B cell (primary cell): Measurements from ENCODE around the gene TMEM130. TPM values are rescaled to one million over a fixed set of nuclear protein-coding genes. Genes with fewer than 3 reads are reported as not detected.

Experiments
- ATAC-seq: fragments of 200-7000 bp; cut with Tn5 transposase; one replicate; pipeline ENCODE4 v1.10.0; 2021; ENCODE audit warnings: low read depth, mild to moderate bottlenecking, moderate number of reproducible peaks, moderate library complexity
- CTCF ChIA-PET: fragments of 350-600 bp; sonication (Branson Sonifier 250); formaldehyde crosslinking; loops from one replicate; lab custom pipeline; 2021; ENCODE audit warnings: antibody characterized with exemption, inconsistent platforms; lab: Charles Lee
- POLR2A ChIA-PET: fragments of 350-600 bp; sonication (Branson Sonifier 250); formaldehyde crosslinking; loops from one replicate; lab custom pipeline; 2021; ENCODE audit warnings: antibody characterized with exemption; lab: Charles Lee
- DNase-seq: peaks from one replicate; pipeline ENCODE4 v3.0.0; 2013
- H2AFZ ChIP-seq: 2 replicates; pipeline ENCODE4 v1.6.1; 2012; ENCODE audit warnings: mild to moderate bottlenecking, low read depth, low read length; ENCODE audit not compliant: insufficient read depth, poor library complexity, severe bottlenecking
- H3K27ac ChIP-seq, 2 donors: 1 replicate in 1 of 2; 2 replicates in 1 of 2; pipeline ENCODE4 v1.5.1; 2012 to 2013; ENCODE audit warnings: low read length in 2 of 2, mild to moderate bottlenecking in 2 of 2, moderate library complexity in 1 of 2
- H3K27me3 ChIP-seq, 4 experiments: fragments of 200-600 bp in 1 of 4; sonication (generic) in 1 of 4; replicated peaks in 1 of 4; 1 replicate in 2 of 4; 2 replicates in 2 of 4; pipeline versions ENCODE4 v1.6.1 to v1.7.0; 2013 to 2016; ENCODE audit warnings: low read length in 3 of 4, mild to moderate bottlenecking in 2 of 4, mixed read lengths in 1 of 4, moderate library complexity in 1 of 4; ENCODE audit not compliant: insufficient read depth in 4 of 4, control insufficient read depth in 3 of 4; ENCODE audit errors: control extremely low read depth in 1 of 4
- H3K36me3 ChIP-seq, 2 experiments: replicated peaks in 1 of 2; 1 replicate in 1 of 2; 2 replicates in 1 of 2; pipeline versions ENCODE4 v1.6.1 to v1.7.1; 2013; ENCODE audit warnings: low read length in 1 of 2; ENCODE audit not compliant: insufficient read depth in 2 of 2, control insufficient read depth in 1 of 2; ENCODE audit errors: control extremely low read depth in 1 of 2, extremely low read depth in 1 of 2
- H3K4me1 ChIP-seq, 2 donors: fragments of 200-600 bp in 1 of 2; sonication (generic) in 1 of 2; 1 replicate in 1 of 2; 2 replicates in 1 of 2; pipeline versions ENCODE4 v1.5.1 to v1.6.1; 2013 to 2017; ENCODE audit warnings: low read length in 2 of 2; ENCODE audit not compliant: control insufficient read depth in 2 of 2, insufficient read depth in 2 of 2
- H3K4me2 ChIP-seq: replicated peaks from 2 replicates; pipeline ENCODE3; 2012; ENCODE audit warnings: mild to moderate bottlenecking, low read depth, low read length; ENCODE audit not compliant: poor library complexity, severe bottlenecking
- H3K4me3 ChIP-seq, 5 experiments: fragments of 200-600 bp in 1 of 5; sonication (generic) in 1 of 5; 1 replicate in 3 of 5; 2 replicates in 2 of 5; pipeline versions ENCODE4 v1.5.1 to v1.7.0; 2011 to 2016; ENCODE audit warnings: low read length in 4 of 5, mild to moderate bottlenecking in 4 of 5, low read depth in 2 of 5, control low read depth in 1 of 5, moderate library complexity in 1 of 5; ENCODE audit not compliant: insufficient read depth in 1 of 5; ENCODE audit errors: control extremely low read depth in 1 of 5, extremely low read depth in 1 of 5
- H3K79me2 ChIP-seq: fragments of 200-600 bp; sonication (generic); one replicate; pipeline ENCODE4 v1.6.0; 2016; ENCODE audit warnings: low read length; ENCODE audit not compliant: control insufficient read depth, insufficient read depth
- H3K9ac ChIP-seq: fragments of 200-600 bp; sonication (generic); 2 replicates; pipeline ENCODE4 v1.6.1; 2017; ENCODE audit warnings: mild to moderate bottlenecking, low read length, moderate library complexity
- H3K9me3 ChIP-seq, 3 donors: one replicate each; pipeline versions ENCODE4 v1.6.1 to v1.7.1; 2013; ENCODE audit warnings: low read length in 2 of 3; ENCODE audit not compliant: control insufficient read depth in 2 of 3, insufficient read depth in 1 of 3; ENCODE audit errors: control extremely low read depth in 1 of 3
- H4K20me1 ChIP-seq: 2 replicates; pipeline ENCODE4 v1.6.0; 2012; ENCODE audit warnings: mild to moderate bottlenecking, low read length; ENCODE audit not compliant: insufficient read depth, control insufficient read depth, poor library complexity, severe bottlenecking
- H3K27ac Mint-ChIP-seq: one replicate; pipeline ENCODE4 v1.8.0; 2021; ENCODE audit warnings: mixed read lengths
- H3K27me3 Mint-ChIP-seq: one replicate; pipeline ENCODE4 v1.8.0; 2021; ENCODE audit warnings: mixed read lengths
- H3K4me1 Mint-ChIP-seq: one replicate; pipeline ENCODE4 v1.8.0; 2021; ENCODE audit warnings: mixed read lengths
- H3K4me3 Mint-ChIP-seq: one replicate; pipeline ENCODE4 v1.8.0; 2021; ENCODE audit warnings: mixed read lengths
- H3K9me3 Mint-ChIP-seq: one replicate; pipeline ENCODE4 v1.8.0; 2022; ENCODE audit warnings: mixed read lengths; ENCODE audit not compliant: insufficient read depth
- EZH2 ChIP-seq: IDR thresholded peaks from 2 replicates; pipeline ENCODE4 v1.6.1; 2012; ENCODE audit warnings: borderline replicate concordance, low read depth, mild to moderate bottlenecking, moderate library complexity, low read length; ENCODE audit not compliant: insufficient read depth, poor library complexity, severe bottlenecking
- WGBS: methylation state at CpG from one replicate; pipeline ENCODE4 v1.1.5; 2013; ENCODE audit warnings: missing lambda C conversion rate; ENCODE audit not compliant: insufficient coverage; 5-methylcytosine and 5-hydroxymethylcytosine counted together
- intact Hi-C: fragments of 100-400 bp; cut with micrococcal nuclease; formaldehyde crosslinking; loops from one replicate; pipeline ENCODE4 v1.10.0; 2022
- polyA plus RNA-seq: library from polyadenylated mRNA; depleted of rRNA; stranded (reverse); fragments of >200 nt; gene quantifications from 2 replicates; pipeline ENCODE4 v1.2.3, GENCODE V29; 2012
- total RNA-seq, 2 donors: library from RNA; stranded (reverse); fragments of 120-200 nt in 1 of 2; gene quantifications; 1 replicate in 1 of 2; 2 replicates in 1 of 2; pipeline versions ENCODE4 v1.2.3 to v1.2.4, GENCODE V29; 2013 to 2022
- TF ChIP-seq, protein P1 (sequence below): fragments of 200-600 bp; IDR thresholded peaks from one replicate; pipeline ENCODE4 v1.8.0; 2022; ENCODE audit warnings: antibody characterized with exemption, mild to moderate bottlenecking

TMEM130 gene
- total and polyA plus RNA-seq, 2 donors (not counting 1 experiment from before 2014, with no cell fraction given), result 0.20 TPM; not detected in 1

DNA sequence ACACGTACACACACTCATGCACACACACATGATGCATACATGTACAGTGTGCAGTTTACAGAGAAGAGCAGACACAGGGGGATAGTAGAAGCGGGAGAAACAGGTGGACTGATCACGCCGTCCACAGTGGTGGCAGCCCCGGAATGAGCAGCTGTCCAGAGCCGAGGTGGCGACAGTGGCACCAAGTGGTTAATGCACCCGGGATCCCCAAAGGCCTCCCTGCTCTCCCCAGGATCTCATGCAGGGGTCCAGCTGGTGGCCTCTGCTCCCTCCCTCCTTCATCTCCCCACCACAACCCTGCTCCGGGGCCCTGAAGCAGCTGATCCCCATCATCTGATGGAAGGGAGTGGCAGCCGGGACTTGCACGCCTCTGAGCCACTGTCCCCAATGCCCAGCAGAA is 29.7 kb downstream of the TMEM130 start:
- ATAC-seq (no peak), DNase-seq (no peak)
- H3K27me3 Mint-ChIP-seq, result peaks cover 26% of the 10 kb centered on the region
- H3K27ac Mint-ChIP-seq, result no peak overlapping the region
- ChIA-PET CTCF (interaction anchor here (1.2 to 4.3 kb wide), 7 partner anchors 8 to 818 kb away, joined by 3 to 53 read pairs (median 5); no protein-coding TSS in a partner anchor), POLR2A (no interaction called here)
- intact Hi-C loops, result loop anchor here (2.0 to 10.0 kb wide), 2 partner anchors 39 to 815 kb away; partner anchors contain the start of gene TRRAP
- Histone ChIP-seq H3K27me3 (peaks cover 0 to 2% (median 0%) of the 10 kb centered on the region in 4 experiments), H3K9ac (no peak overlapping the region), H2AFZ (no peak overlapping the region), H3K36me3 (no peaks in the 10 kb centered on the region), H3K27ac (no peak overlapping the region), H3K4me2 (no peak overlapping the region), H3K9me3 (no peaks in the 10 kb centered on the region), H3K4me1 (no peaks in the 10 kb centered on the region), H3K79me2 (no peaks in the 10 kb centered on the region), H4K20me1 (no peaks in the 10 kb centered on the region), H3K4me3 (no peak overlapping the region)
- H3K4me3 Mint-ChIP-seq, result no peak overlapping the region
- 74% methylated on average over 8 of the region's 11 CpGs for WGBS
- no peaks in the 10 kb centered on the region for H3K9me3 Mint-ChIP-seq
- TF ChIP-seq EZH2, result no peak
- TF ChIP-seq, protein P1, sequence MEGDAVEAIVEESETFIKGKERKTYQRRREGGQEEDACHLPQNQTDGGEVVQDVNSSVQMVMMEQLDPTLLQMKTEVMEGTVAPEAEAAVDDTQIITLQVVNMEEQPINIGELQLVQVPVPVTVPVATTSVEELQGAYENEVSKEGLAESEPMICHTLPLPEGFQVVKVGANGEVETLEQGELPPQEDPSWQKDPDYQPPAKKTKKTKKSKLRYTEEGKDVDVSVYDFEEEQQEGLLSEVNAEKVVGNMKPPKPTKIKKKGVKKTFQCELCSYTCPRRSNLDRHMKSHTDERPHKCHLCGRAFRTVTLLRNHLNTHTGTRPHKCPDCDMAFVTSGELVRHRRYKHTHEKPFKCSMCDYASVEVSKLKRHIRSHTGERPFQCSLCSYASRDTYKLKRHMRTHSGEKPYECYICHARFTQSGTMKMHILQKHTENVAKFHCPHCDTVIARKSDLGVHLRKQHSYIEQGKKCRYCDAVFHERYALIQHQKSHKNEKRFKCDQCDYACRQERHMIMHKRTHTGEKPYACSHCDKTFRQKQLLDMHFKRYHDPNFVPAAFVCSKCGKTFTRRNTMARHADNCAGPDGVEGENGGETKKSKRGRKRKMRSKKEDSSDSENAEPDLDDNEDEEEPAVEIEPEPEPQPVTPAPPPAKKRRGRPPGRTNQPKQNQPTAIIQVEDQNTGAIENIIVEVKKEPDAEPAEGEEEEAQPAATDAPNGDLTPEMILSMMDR, result no peak
- H3K4me1 Mint-ChIP-seq, result no peaks in the 10 kb centered on the region

DNA sequence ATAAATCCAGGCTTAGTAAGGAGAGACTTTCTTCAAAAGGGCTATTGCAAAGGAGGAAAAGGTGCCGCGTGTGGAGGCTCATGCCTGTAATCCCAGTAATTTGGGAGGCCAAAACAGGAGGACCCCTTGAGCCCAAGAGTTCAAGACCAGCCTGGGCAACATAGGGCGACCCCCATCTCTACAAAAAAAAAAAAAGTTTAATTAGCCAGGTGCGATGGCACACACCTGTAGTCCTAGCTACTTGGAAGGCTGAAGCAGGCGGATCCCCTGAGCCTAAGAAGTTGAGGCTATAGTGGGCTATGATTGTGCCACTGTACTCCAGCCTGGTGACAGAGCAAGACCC is 32.2 kb downstream of the TMEM130 start:
- intact Hi-C loops, result no loop called here
- H3K27me3 ChIP-seq, result peaks cover 0 to 3% (median 0%) of the 10 kb centered on the region in 4 experiments
- ChIA-PET POLR2A (no interaction called here), CTCF (interaction anchor here (0.8 to 1.6 kb wide), 3 partner anchors 8 to 405 kb away, joined by 3 to 6 read pairs (median 4); no protein-coding TSS in a partner anchor)
- DNase-seq (no peak), ATAC-seq (no peak)
- H3K4me3 Mint-ChIP-seq, result no peak overlapping the region
- no peak overlapping the region for H3K4me3 ChIP-seq
- H3K36me3 ChIP-seq, result no peaks in the 10 kb centered on the region
- H3K9me3 ChIP-seq, result no peaks in the 10 kb centered on the region
- no peaks in the 10 kb centered on the region for H4K20me1 ChIP-seq
- no peaks in the 10 kb centered on the region for H3K9me3 Mint-ChIP-seq
- H3K4me2 ChIP-seq, result no peak overlapping the region
- no peak overlapping the region for H3K27ac ChIP-seq
- H2AFZ ChIP-seq, result no peak overlapping the region
- H3K79me2 ChIP-seq, result no peaks in the 10 kb centered on the region
- H3K4me1 ChIP-seq, result no peaks in the 10 kb centered on the region
- TF ChIP-seq, protein P1, result no peak
- no peak overlapping the region for H3K9ac ChIP-seq
- 60% methylated on average over 3 of the region's 5 CpGs for WGBS
- no peak overlapping the region for H3K27ac Mint-ChIP-seq
- H3K4me1 Mint-ChIP-seq, result no peaks in the 10 kb centered on the region
- peaks cover 25% of the 10 kb centered on the region for H3K27me3 Mint-ChIP-seq
